ENCODE results near the gene NDUFV2.
"Not testable (repeated sequence)": the region's sequence is repeated elsewhere in the genome, so short reads cannot be mapped to it uniquely, and the experiment has no call there.

Gene NDUFV2

DNA sequence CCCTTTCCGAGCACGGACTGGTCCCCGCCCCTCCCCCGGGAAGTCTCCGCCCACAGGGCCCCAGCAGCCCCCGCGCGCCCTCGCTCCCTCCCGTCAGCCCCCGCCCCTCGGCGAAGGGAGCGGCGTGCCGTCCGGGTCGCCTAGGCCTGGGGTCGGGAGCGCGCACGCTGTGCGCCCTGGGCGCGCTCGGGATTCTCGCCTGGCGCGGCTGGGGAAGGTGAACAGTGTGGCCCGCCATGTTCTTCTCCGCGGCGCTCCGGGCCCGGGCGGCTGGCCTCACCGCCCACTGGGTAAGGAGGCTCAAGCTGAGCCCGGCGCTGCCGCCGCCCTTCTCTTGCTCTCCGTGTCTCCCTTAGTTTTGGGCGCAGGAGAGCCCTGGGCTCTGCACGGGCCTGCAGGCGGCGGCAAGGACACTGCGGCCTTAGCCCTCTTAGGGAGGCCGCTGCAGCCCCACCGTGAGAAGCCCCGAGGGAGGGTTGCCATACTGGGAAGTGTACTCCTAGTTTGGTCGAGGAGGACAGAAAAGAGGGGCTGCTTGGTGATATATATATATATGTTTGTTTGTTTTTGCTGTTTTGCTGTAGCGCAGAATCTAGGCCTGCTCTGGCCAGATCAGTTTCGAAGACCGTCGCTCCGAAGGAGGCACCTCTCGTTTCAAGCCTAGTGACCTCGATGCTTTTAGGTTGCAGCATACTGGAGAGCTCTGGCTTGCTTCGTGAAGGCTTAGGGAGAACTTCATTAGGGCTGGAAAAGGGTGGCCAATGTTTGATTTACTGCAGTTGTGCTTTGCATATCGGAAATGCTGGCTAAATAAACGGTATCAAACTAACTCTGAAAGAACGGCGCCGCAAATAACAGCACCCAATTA, at the start of gene NDUFV2:
Gene NDUFV2, plus strand, starts transcription at position 192 of the 868 bp plus-strand sequence. Its CDS starts 45 bp downstream, at position 237.
- peak; percentile 97 for DNase-seq

DNA sequence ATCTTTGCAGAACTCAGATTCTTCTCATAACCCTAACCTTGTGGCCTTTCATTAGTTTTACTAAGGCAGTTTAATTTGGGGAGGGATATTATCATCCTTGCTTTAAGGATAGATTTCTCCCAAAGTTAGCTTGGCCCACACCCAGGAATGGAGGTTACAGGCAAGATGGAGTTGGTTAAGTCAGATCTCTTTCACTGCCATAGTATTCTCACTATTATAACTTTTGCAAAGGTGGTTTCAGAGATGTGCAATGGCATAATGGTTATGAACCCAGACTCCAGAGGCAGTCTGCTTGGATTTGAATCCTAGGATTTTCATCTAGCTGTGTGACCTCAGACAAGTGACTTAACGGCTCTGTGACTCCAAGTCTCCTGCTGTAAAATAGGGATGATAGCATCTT, 48.7 kb upstream of the NDUFV2 start:
- DNase-seq, result no peak

DNA sequence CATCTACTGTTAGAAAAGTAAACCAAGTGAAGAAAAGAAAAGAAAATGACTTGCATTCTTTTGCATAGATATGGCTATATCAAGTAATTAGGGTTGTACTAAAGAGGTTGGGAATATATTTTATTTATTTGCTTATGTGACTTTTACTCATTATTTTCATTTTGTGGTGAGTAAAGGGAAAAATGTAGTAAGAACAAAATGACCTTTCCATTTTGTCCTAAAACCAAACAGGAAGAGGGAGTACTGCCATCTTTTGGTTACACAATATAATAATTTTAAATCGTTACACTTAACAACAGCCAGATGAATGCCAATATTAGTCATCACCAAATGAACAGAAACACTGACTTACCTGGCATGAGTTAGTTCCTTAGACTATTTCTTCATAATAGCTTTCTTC, 47.3 kb upstream of the NDUFV2 start:
- DNase-seq, result no peak

DNA sequence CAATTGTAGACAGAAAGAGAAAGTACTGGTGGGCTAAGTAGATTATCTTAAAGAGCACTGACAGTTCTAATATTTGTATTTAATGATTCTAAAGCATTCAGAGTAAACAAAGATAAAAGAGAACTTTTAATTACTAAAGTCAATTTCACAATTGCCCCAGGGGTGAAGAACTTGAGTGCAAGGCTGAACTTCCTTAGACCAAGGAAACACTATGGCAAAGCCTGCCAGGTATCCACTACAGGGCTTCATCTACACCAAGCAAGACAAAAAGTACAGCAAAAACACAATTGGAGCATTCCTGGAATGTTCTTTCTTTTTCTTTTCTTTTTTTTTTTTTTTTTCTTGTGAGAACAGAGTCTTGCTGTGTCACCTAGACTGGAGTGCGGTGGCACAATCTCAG, 46.9 kb upstream of the NDUFV2 start:
- no peak for DNase-seq

DNA sequence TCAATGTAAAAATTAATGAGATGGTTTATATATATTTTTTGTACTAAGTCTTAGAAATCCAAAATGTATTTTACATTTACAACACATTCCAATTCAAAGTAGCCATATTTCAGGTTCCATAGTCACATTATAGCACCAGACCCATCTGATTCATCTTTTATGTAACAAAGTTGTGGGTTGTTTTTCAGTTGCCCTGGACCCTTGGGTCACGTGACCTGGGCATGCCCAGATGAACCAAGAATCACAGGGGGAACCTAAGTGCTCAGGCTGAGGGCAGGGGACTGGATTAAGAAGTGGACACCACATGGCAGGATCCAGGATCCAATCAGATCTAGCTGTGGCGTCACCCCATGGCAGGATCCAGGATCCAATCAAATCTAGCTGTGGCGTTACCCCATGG, 44.9 kb upstream of the NDUFV2 start:
- DNase-seq, result no peak

DNA sequence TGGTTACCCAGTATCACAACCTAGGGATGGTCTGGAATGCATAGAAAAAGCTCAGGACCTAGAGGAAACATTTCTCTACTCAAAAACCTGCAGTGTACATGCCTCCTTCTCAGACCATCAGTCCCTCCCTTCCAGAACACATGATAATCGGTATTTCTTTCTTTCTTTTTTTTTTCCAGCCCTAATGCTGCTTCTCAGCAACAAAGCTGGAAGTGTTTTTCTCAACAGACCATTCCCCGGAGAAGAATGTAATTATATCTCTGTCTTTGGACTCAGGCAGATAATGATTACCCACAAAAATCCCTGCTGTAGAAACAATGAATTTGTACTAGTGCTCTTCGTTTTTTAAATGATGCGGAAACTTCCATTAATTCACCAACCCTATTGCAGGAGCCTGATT, 44.1 kb upstream of the NDUFV2 start:
- no peak for DNase-seq

DNA sequence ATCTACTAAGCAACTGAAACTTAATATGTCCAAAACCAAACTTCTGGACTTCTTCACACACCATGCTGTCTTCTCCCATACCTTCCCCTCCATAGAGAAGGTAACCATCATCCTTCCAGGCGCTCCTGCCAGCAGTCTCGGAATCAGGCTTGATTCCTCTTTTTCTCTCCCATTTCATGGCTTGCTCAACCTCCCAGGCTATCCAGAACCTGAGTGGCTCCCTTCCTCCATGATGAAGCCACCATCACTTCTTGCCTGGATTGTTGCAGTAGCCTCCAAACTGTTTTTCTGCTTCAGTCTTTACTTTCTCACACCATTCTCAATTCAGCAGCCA, 40.1 kb upstream of the NDUFV2 start:
- DNase-seq, result no peak

DNA sequence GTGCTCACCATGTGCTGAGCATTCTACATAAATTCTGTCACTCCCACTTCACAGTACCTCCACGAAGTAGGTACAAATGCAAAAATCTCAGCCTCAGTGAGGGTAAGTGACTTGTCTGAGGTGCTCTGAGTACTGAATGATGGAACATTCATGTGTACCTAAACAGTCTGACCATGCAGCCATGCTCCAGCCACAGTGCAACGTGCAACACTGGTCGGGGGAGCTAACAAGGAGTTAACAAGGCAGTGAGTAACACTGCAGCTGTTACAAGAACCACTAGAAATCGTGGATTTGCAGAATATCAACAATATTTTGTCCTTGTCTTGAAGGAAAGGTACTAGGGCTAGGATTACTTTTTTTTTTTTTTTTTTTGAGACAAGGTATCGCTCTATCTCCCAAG, 36.6 kb upstream of the NDUFV2 start:
- no peak for DNase-seq

DNA sequence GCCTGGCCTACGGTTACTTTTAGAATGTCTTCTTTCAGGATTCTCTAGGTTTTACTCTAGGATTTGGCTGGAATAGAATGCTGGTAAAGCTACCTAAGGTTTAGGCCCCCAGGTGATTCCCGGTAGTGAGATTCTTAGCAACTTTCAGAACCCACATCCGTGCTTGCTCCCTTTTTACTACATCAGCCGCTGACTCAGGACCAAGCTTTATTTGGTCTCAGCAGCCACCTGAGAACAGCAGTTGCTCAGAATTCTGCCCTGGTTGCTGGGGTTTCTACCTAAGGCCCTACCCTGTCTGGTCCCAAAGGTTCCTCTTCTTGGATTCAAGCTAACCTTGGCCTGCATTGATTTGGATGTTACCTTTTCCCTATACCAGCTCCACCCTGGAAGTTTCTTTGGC, 36.1 kb upstream of the NDUFV2 start:
- DNase-seq, result no peak

DNA sequence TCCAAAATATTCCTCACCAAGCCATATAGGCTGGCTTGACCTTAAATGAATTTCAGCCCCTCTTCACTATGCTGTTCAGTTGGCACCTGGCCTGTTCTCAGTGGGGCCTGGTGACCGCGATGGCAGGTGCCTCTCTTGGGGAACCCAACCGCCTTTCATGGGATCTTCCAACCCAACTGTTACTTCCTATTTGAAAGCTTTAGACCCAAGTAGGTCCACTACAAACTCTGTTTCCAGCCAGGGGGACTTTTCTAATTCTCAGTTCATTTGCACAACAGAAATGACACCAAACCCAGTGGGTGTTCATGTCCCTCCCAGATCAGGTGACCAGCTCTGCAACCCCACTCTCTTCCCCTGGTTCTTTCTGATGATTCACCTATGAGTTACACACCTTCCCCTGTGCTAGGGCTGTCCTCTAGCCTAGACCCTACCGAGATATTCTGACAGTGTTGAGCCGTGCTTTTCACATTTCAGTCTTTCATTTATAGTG, 35.6 kb upstream of the NDUFV2 start:
- no peak for DNase-seq

DNA sequence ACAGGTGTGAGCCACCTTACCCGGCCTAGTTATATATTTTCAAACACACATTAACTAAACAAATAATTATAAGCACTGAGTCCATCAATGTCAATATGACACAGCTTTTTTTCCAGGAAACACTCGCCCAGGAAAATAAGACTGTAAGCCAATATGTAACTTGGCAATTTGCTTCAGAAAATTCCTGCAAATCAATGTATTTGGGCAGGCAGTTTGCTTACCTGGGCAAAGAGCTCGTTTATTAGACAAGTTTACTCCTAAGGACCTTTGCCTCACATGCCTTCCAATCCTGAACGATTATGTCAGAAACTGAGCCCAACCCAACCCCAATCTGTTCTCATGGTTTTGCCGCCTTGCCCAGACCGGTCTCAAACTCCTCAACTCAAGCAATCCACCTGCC, 34.7 kb upstream of the NDUFV2 start:
- DNase-seq, result no peak

DNA sequence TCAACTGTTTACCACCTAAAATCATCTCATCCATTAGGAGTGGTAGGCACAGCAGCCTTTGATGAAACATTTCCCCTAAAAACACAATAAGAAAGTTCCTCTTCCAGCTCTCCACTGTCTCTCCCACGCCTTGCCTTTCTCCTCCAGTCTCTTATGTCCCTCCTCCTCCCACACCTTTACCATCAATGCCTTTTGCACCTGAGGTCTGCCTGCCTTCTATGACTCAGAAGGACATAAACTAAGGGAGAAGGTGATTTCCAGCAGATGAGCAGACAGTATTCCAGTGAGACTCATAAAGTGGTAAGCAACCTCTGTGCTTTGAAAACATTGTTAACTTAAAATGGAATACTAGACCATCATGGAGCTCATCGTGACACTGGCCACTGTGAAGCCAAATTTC, 34.2 kb upstream of the NDUFV2 start:
- DNase-seq, result no peak

DNA sequence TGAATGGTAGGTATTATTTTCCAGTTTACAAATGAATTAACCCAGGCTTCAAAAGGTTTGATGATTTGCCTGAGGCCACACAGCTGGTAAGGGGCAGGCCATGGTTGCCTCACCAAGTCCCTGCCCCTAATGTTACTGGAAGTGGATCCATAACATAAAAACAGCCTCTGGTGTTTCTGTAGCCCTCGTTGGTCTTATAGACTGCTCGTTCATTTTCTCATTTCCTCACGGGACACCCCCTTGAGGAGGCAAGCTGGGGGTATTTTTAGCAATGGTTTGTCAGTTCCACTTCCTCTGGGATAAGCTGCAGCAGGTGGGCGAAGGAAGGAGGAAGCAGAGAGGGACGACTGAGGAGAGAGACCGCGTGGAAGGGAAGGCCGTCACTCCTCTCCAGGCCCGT, 32.9 kb upstream of the NDUFV2 start:
- no peak for DNase-seq

DNA sequence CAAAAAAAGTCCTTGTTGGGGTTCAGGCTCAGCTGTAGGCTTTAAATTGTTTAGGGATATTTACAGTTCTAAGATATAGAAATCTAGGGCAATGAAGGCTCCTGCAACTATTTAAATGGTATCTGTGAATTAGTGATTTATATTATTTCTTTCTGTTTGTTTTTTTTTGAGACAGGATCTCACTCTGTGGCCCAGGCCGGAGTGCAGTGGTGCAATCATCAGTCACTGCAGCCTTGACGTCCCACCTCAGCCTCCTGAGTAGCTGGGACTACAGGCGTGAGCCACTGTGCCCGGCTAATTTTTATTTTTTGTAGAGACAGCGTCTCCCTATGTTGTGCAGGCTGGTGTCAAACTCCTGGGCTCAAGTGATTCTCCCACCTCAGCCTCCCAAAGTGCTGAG, 32.3 kb upstream of the NDUFV2 start:
- DNase-seq, result no peak

DNA sequence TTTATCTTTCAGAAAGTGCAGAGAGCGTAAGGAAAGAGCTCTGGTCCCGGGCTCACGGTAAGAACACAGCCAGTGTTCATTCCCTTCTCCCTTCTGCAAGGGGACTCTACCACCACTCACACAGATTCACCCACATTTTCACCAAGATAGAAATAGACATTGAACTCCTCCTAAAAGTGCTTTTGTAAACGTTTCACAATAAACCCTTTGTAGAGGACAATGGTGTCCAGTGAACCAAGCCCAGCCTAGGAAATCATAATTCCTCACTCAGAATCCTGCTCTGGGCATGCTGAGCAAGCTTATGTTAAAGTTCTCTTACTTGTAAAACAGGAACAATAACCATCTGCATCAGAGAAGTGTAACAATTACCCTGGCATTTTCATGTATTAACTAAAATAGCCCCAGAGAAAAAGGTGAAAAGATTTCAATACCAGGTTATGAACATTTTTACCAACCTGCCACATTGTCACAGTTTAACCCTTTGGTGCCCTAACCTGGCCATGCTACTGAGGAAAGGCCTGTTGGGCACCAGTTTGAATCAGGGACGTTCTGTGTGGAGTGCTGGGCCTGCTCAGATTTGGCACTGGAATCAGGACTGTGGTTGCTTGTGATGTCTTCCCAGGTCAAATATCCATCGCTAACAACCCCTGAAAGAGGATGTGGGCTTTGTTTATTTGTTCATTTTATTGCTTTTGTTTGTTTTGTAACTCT, 22.5 kb upstream of the NDUFV2 start:
- DNase-seq, result no peak

DNA sequence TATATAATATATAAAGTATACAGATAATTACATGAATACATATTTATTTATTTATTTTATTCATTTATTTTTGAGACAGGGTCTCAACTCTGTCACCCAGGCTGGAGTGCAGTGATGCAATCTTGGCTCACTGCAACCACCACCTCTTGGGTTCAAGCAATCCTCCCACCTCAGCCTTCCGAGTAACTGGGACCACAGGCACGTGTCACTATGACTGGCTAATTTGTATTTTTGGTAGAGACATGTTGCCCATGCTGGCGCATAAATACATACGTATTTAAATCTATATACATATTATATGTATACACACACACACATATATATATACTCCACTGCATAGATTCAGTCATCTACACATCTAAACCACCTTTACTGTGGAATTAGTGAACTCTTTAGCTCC, 20.6 kb upstream of the NDUFV2 start:
- DNase-seq, result no peak

DNA sequence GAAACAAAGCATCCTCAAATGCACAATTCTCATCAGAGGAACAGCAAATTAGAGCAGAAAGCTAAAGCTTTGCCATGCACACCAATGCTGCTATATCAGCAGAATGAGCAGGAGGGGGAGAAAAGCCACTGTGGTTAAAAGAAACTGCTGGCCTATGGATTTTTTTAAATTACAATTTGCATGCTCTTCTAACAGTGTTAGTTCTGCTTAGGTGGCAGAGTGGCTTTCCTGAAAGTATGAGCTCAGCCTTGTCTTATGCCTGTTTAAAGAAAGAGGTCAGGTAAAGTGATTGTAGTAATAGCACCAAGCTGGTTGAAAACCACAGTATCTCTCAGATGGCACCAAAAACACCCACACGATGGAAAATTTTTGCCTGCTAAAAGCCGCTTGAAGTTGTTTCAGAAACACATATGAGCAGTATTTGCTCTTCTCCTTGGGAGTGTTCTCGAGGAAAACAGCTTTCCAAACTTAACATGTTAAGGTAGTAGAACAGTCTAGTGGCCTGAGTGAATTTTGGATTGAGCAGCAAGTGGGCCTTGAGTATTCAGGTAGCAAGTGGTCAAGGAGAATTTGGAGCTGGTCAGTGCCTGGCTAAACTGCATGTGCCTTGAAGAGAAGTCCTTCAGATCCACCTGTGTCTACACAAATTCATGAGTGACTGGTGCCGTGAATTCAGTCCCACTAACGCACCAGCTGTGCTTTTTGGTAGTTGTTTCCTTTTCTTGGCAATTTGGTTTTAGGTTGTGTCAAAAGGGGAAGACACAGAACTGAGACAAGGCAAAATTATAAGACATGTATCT, 19.6 kb upstream of the NDUFV2 start:
- peak; percentile 68 for DNase-seq

DNA sequence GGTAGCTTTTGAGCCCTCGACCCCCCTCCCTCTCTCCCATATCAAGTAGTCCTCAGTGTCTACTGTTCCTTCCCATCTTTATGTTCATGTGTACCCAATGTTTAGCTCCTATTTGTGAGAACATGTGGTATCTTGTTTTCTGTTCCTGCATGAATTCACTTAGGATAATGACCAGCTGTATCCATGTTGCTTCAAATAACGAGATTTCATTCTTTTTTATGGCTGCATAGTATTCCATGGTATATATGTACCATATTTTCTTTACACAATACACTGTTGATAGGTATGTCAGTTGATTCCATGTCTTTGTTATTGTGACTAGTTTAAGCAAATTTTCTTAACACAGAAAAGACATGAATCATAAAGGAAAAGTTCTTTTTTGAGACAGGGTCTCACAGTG, 16.5 kb upstream of the NDUFV2 start:
- no peak for DNase-seq

DNA sequence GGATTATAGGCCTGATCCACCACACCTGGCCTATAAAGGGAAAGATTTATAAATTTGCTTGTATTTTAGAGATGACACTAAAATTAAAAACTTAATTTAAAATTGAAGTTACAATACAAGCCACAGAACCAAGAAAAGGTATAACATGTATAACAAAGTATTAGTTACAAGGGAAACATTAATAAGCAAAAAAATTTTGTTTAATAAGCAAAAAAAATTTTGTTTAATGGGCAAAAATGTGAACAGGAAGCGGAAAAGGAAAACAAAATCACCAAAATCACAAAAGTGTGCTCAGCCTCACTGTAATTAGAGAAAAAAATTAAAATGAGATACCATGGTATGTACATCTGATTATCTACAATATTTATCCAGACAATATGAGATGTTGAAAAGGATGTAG, 15.9 kb upstream of the NDUFV2 start:
- no peak for DNase-seq

DNA sequence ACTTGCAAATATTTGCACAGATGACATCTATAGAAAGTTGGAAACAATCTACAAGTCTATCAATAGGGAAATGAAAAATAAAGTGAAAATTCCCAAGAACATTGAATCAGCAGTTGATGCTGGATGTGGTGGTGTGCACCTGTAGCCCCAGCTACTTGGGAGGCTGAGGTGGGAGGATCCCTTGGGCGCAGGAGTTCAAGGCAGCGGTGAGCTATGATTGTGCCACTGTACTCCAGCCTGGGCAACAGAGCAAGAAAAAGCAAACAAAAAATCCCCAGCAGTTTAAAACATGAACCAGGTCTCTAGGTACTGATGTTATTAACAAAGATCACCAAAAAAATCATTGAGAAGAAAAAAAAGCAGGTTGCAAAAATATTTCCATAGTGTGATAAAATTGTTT, 15.4 kb upstream of the NDUFV2 start:
- no peak for DNase-seq

DNA sequence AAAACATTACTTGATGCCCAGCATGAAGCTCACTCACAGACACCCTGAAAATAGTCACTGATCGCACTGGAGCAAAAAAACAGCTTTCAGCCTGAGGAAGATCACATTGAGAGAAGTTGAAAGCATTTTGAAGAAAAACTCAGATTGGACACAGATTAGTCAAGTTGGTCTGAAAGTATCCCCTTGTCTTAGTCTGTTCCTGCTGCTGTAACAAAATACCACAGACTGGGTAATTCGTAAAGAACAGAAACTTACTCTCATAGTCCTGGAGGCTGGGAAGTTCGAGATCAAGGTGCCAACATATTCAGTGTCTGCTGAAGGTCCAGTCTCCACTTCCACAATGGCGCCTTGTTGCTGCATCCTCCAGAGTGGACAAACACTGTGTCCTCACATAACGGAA, 14.2 kb upstream of the NDUFV2 start:
- no peak for DNase-seq

DNA sequence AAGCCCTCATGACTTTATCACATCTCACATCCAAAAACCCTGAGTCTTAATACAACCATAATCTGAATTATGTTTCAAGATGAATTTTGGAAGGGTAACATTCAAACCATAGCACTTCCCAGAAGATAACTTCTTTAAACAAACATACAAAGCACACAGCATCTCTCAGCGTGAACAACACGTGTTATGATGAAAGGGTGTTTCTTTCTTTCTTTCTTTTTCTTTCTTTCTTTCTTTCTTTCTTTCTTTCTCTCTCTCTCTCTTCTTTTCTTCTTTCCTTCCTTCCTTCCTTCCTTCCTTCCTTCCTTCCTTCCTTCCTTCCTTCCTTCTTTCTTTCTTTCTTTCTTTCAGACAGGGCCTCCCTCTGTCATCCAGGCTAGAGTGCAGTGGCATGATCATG, 13.8 kb upstream of the NDUFV2 start:
- DNase-seq, result not testable (repeated sequence)

DNA sequence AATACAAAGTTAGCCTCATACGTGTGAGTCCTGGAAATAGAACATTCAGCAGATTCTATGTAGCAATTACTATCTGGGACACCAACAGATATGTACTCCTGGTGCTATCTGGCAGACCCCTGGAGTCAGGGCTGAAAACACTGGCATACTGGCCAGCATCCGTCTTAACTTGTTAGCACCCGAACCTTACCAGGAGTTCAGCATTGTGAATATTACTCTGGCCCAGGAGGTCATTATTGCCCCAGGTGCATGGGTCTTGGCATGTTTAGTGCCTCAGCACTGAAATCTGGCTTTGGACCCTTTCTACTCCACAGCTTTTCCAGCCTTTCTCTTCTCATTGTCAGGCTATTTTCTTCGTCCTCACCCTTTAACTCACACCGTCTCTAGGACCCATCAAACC, 11.9 kb upstream of the NDUFV2 start:
- DNase-seq, result no peak

DNA sequence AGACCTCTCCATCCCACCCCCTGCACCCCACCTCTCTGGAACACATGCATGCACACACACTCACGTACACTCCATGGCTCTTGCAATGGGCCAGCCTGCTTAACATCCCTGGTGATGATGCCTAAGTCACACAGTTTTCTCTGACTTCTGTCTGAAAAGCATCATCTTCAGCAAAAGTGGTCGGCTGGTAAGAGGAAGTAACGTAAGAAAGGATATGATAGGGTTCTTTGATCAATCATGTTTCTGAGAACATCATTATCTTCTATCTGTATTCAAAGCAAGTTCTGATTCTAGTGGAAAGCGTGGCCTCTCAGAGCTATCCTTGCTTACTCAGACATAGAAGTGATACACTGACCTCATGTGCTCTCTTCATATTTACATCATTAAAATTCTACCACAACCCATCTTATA, 11.4 kb upstream of the NDUFV2 start:
- DNase-seq, result peak; percentile 78

All from CD4-positive, alpha-beta T cell treated with Interleukin-21 for 1 hour (primary cell).